H1 (cell line): ENCODE measurements around the gene MSH2. TPM values are rescaled to one million over a fixed set of nuclear protein-coding genes. Genes with fewer than 3 reads are reported as not detected.
A peak's percentile ranks its signal among the peaks of the same experiment; 100 is the strongest.

Source experiments
- CTCF ChIA-PET: fragments of 300-600 bp; sonication (Branson Sonifier 250); formaldehyde crosslinking; loops from one replicate; lab custom pipeline; 2021; ENCODE audit not compliant: partially characterized antibody; lab: Charles Lee
- POLR2A ChIA-PET: fragments of 300-600 bp; sonication (Branson Sonifier 250); formaldehyde crosslinking; loops from one replicate; lab custom pipeline; 2021; ENCODE audit warnings: inconsistent platforms; ENCODE audit not compliant: partially characterized antibody; lab: Charles Lee
- DNase-seq, 2 experiments: peaks; one replicate each; pipeline versions ENCODE4 v3.0.0 to v3.0.0-alpha.2; 2010 to 2022; ENCODE audit warnings: low spot score in 2 of 2, low read depth in 1 of 2, mixed read lengths in 1 of 2
- FAIRE-seq: peaks from 2 replicates; lab custom pipeline; 2011; peaks lifted over from hg19 to GRCh38; lab: Jason Lieb, UNC
- H2AFZ ChIP-seq: 2 replicates; pipeline ENCODE4 v1.8.1; 2012; ENCODE audit warnings: low read length, inconsistent platforms
- H2AK5ac ChIP-seq: 2 replicates; pipeline ENCODE4 v1.6.1; 2013; ENCODE audit warnings: low read depth, low read length
- H2BK120ac ChIP-seq: replicated peaks from 2 replicates; pipeline ENCODE3; 2013; ENCODE audit warnings: low read depth, low read length, inconsistent platforms
- H2BK12ac ChIP-seq: 2 replicates; pipeline ENCODE4 v1.6.1; 2013; ENCODE audit warnings: low read depth, low read length
- H2BK15ac ChIP-seq: 2 replicates; pipeline ENCODE4 v1.6.1; 2013; ENCODE audit warnings: low read length
- H2BK20ac ChIP-seq: 2 replicates; pipeline ENCODE4 v1.6.1; 2013; ENCODE audit warnings: low read length
- H2BK5ac ChIP-seq: 2 replicates; pipeline ENCODE4 v1.6.1; 2013; ENCODE audit warnings: low read depth, low read length
- H3K14ac ChIP-seq: 2 replicates; pipeline ENCODE4 v1.6.1; 2013; ENCODE audit warnings: inconsistent platforms; ENCODE audit not compliant: insufficient read length
- H3K18ac ChIP-seq: 2 replicates; pipeline ENCODE4 v1.6.1; 2013; ENCODE audit warnings: low read length; ENCODE audit errors: extremely low read depth
- H3K23ac ChIP-seq: 2 replicates; pipeline ENCODE4 v1.6.1; 2013; ENCODE audit warnings: inconsistent platforms; ENCODE audit not compliant: insufficient read length
- H3K23me2 ChIP-seq: 2 replicates; pipeline ENCODE4 v1.6.1; 2013; ENCODE audit warnings: low read depth, low read length
- H3K27ac ChIP-seq: 2 replicates; pipeline ENCODE4 v1.6.1; 2011; ENCODE audit warnings: low read depth, low read length, inconsistent platforms
- H3K27me3 ChIP-seq, 4 experiments: replicated peaks in 1 of 4; 1 replicate in 1 of 4; 2 replicates in 3 of 4; pipeline versions ENCODE4 v1.6.1 to v1.8.1; 2011 to 2013; ENCODE audit warnings: low read length in 3 of 4, mild to moderate bottlenecking in 3 of 4, inconsistent platforms in 2 of 4, mixed read lengths in 2 of 4, moderate library complexity in 1 of 4; ENCODE audit not compliant: control insufficient read depth in 3 of 4, insufficient read depth in 3 of 4; ENCODE audit errors: extremely low read depth in 1 of 4
- H3K36me3 ChIP-seq, 4 experiments: 2 replicates each; pipeline versions ENCODE4 v1.6.1 to v1.8.1; 2011 to 2013; ENCODE audit warnings: mild to moderate bottlenecking in 4 of 4, low read length in 3 of 4, moderate library complexity in 2 of 4, control low read depth in 1 of 4, inconsistent platforms in 1 of 4; ENCODE audit not compliant: insufficient read depth in 4 of 4, control insufficient read depth in 2 of 4
- H3K4ac ChIP-seq: replicated peaks from 2 replicates; pipeline ENCODE3; 2013; ENCODE audit warnings: low read length, low read depth, mixed read lengths, inconsistent platforms; ENCODE audit not compliant: insufficient read length
- H3K4me1 ChIP-seq, 4 experiments: replicated peaks in 1 of 4; 1 replicate in 1 of 4; 2 replicates in 3 of 4; pipeline versions ENCODE4 v1.6.1 to v1.8.1; 2011 to 2013; ENCODE audit warnings: low read length in 3 of 4, inconsistent platforms in 2 of 4, mixed read lengths in 1 of 4; ENCODE audit not compliant: insufficient read depth in 4 of 4, control insufficient read depth in 3 of 4
- H3K4me2 ChIP-seq, 2 experiments: 2 replicates each; pipeline versions ENCODE4 v1.6.1 to v1.8.1; 2011 to 2013; ENCODE audit warnings: low read depth in 2 of 2, low read length in 2 of 2, control low read depth in 1 of 2, inconsistent platforms in 1 of 2, mild to moderate bottlenecking in 1 of 2; ENCODE audit not compliant: insufficient read depth in 1 of 2
- H3K4me3 ChIP-seq, 4 experiments: fragments of 200-600, 300-600 bp in 1 of 4; sonication (generic), shearing (Covaris generic), sonication (Bioruptor Twin) in 1 of 4; 2 replicates each; pipeline versions ENCODE4 v1.5.1 to v1.8.1; 2011 to 2016; ENCODE audit warnings: low read length in 4 of 4, low read depth in 3 of 4, control low read depth in 2 of 4, inconsistent platforms in 2 of 4, mild to moderate bottlenecking in 2 of 4, mixed read lengths in 1 of 4, moderate library complexity in 1 of 4; ENCODE audit not compliant: insufficient read depth in 2 of 4; ENCODE audit errors: extremely low read depth in 1 of 4
- H3K56ac ChIP-seq: replicated peaks from 2 replicates; pipeline ENCODE3; 2013; ENCODE audit warnings: low read depth, mild to moderate bottlenecking, mixed read lengths, low read length, inconsistent platforms; ENCODE audit not compliant: insufficient read length
- H3K79me1 ChIP-seq: 2 replicates; pipeline ENCODE4 v1.6.1; 2013; ENCODE audit warnings: low read depth, low read length, control low read depth
- H3K79me2 ChIP-seq, 2 experiments: 2 replicates each; pipeline versions ENCODE4 v1.6.1 to v1.8.1; 2012 to 2013; ENCODE audit warnings: low read length in 2 of 2, mild to moderate bottlenecking in 2 of 2, inconsistent platforms in 1 of 2; ENCODE audit not compliant: insufficient read depth in 2 of 2, control insufficient read depth in 1 of 2
- H3K9ac ChIP-seq, 4 experiments: replicated peaks in 1 of 4; 1 replicate in 1 of 4; 2 replicates in 3 of 4; pipeline versions ENCODE4 v1.6.1 to v1.8.1; 2011 to 2013; ENCODE audit warnings: low read depth in 3 of 4, low read length in 3 of 4, control low read depth in 2 of 4, mild to moderate bottlenecking in 2 of 4, moderate library complexity in 2 of 4, inconsistent platforms in 1 of 4; ENCODE audit errors: extremely low read depth in 1 of 4
- H3K9me3 ChIP-seq, 2 experiments: 2 replicates each; pipeline versions ENCODE4 v1.6.1 to v1.8.1; 2012 to 2013; ENCODE audit warnings: mild to moderate bottlenecking in 2 of 2, moderate library complexity in 2 of 2, control low read depth in 1 of 2, inconsistent platforms in 1 of 2, low read depth in 1 of 2, low read length in 1 of 2, mixed read lengths in 1 of 2; ENCODE audit not compliant: insufficient read depth in 2 of 2
- H4K20me1 ChIP-seq, 2 experiments: replicated peaks in 1 of 2; 2 replicates each; pipeline versions ENCODE3 to v1.8.1; 2011 to 2013; ENCODE audit warnings: inconsistent platforms in 2 of 2, low read length in 2 of 2, mild to moderate bottlenecking in 1 of 2; ENCODE audit not compliant: insufficient read depth in 2 of 2, control insufficient read depth in 1 of 2
- H4K5ac ChIP-seq: 2 replicates; pipeline ENCODE4 v1.6.1; 2013; ENCODE audit warnings: low read length, low read depth, mixed read lengths, inconsistent platforms; ENCODE audit not compliant: insufficient read length
- H4K8ac ChIP-seq: 2 replicates; pipeline ENCODE4 v1.8.0; 2013; ENCODE audit warnings: mild to moderate bottlenecking, moderate library complexity, low read length, inconsistent platforms; ENCODE audit not compliant: insufficient read depth; ENCODE audit errors: extremely low read depth
- H4K91ac ChIP-seq: replicated peaks from 2 replicates; pipeline ENCODE3; 2013; ENCODE audit warnings: low read length, mixed read lengths, inconsistent platforms; ENCODE audit not compliant: insufficient read length
- BACH1 ChIP-seq: IDR thresholded peaks from 2 replicates; pipeline ENCODE4 v1.6.1; 2012; ENCODE audit warnings: low read length, improper control_type of control experiment
- BRCA1 ChIP-seq: IDR thresholded peaks from 2 replicates; pipeline ENCODE4 v1.6.1; 2012; ENCODE audit warnings: low read depth, low read length, improper control_type of control experiment
- HDAC2 ChIP-seq, 2 experiments: fragments of 300-600 bp in 1 of 2; sonication (generic) in 1 of 2; IDR thresholded peaks; 2 replicates each; pipeline ENCODE4 v1.6.1; 2011 to 2012; ENCODE audit warnings: low read depth in 2 of 2, low read length in 2 of 2, mild to moderate bottlenecking in 2 of 2, moderate library complexity in 2 of 2, borderline replicate concordance in 1 of 2, inconsistent platforms in 1 of 2
- JUN ChIP-seq: IDR thresholded peaks from 2 replicates; pipeline ENCODE4 v1.6.1; 2011; ENCODE audit warnings: low read depth, mild to moderate bottlenecking, improper control_type of control experiment, low read length
- JUND ChIP-seq: IDR thresholded peaks from 2 replicates; pipeline ENCODE4 v1.6.1; 2011; ENCODE audit warnings: mild to moderate bottlenecking, improper control_type of control experiment, low read length
- RAD21 ChIP-seq, 2 experiments: IDR thresholded peaks in 1 of 2; conservative IDR thresholded peaks in 1 of 2; 2 replicates each; pipeline ENCODE4 v1.6.1; 2011; ENCODE audit warnings: low read depth in 2 of 2, low read length in 2 of 2, improper control_type of control experiment in 1 of 2, inconsistent platforms in 1 of 2, mild to moderate bottlenecking in 1 of 2, moderate library complexity in 1 of 2
- SAP30 ChIP-seq: fragments of 300-600 bp; sonication (generic); IDR thresholded peaks from 2 replicates; pipeline ENCODE4 v1.7.1; 2012; ENCODE audit warnings: low read length, moderate library complexity, mild to moderate bottlenecking, inconsistent platforms; ENCODE audit not compliant: insufficient read depth, insufficient replicate concordance
- SUZ12 ChIP-seq: fragments of 200-600 bp; sonication (generic); IDR thresholded peaks from 2 replicates; pipeline ENCODE4 v1.6.1; 2012; ENCODE audit warnings: mild to moderate bottlenecking, inconsistent platforms, low read length, moderate library complexity, mixed read lengths
- WGBS, 2 experiments: shearing (Covaris generic) in 1 of 2; methylation state at CpG; one replicate each; pipeline versions ENCODE4 v1.1.6 to v1.1.7; 2013 to 2015; ENCODE audit warnings: low lambda C conversion rate in 2 of 2, mixed read lengths in 2 of 2, inconsistent platforms in 1 of 2, low coverage in 1 of 2, missing lambda C conversion rate in 1 of 2; ENCODE audit not compliant: insufficient replicate concordance in 2 of 2, insufficient coverage in 1 of 2, insufficient read length in 1 of 2; ENCODE audit errors: extremely low coverage in 1 of 2, missing lambda C conversion rate in 1 of 2; 5-methylcytosine and 5-hydroxymethylcytosine counted together
- polyA plus RNA-seq, 7 experiments: library from polyadenylated mRNA; depleted of rRNA in 3 of 7; stranded (reverse) in 5 of 7; unstranded in 2 of 7; fragments of >200 nt in 5 of 7; fragments of 200-250 nt in 2 of 7; gene quantifications; 1 replicate in 5 of 7; 2 replicates in 1 of 7; 4 replicates in 1 of 7; pipeline versions ENCODE4 v1.2.1 to v1.2.3, GENCODE V29; 2011 to 2013; ENCODE audit warnings: missing spikeins in 2 of 7, mixed read lengths in 2 of 7
- total RNA-seq: library from RNA; stranded (reverse); fragmentation: NEBNext Ultra II Directional; extraction: Animal tissue kit (Norgen Biotek cat#: 25700); gene quantifications from 2 replicates; pipeline ENCODE4 v1.2.1, GENCODE V29; 2021
- TF ChIP-seq, protein P1 (sequence below), 3 experiments: IDR thresholded peaks; 1 replicate in 2 of 3; 2 replicates in 1 of 3; pipeline versions ENCODE4 v1.5.1 to v1.6.1; 2011; ENCODE audit warnings: low read length in 3 of 3, mild to moderate bottlenecking in 3 of 3, inconsistent platforms in 2 of 3, low read depth in 1 of 3, moderate library complexity in 1 of 3; ENCODE audit not compliant: insufficient read depth in 1 of 3; ENCODE audit errors: control extremely low read depth in 1 of 3

The MSH2 gene
- total and polyA plus RNA-seq, 2 of the 8 experiments (the other 6 are each of a cell fraction or from before 2014, with no cell fraction given) = 64.1 to 228 TPM

DNA sequence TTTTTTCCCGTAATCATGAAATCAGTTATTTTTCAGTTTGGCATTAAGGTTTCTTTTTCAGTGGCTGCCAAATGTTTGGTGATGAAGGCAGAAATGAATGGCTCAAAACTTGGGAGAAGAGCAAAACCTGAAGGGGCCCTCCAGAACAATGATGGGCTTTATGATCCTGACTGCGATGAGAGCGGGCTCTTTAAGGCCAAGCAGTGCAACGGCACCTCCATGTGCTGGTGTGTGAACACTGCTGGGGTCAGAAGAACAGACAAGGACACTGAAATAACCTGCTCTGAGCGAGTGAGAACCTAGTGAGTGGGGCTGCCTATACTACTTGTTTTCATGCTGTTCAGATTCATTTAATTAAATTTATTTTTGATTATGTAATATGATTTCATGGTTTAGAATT lies 29.2 kb upstream of the MSH2 start:
- Histone ChIP-seq H3K9me3 (no peaks in the 10 kb centered on the region), H4K91ac (no peak overlapping the region), H4K5ac (no peak overlapping the region), H3K23me2 (peaks cover 4% of the 10 kb centered on the region; the same call in 1 of the 2 replicates), H3K36me3 (peaks cover 8 to 58% (median 36%) of the 10 kb centered on the region in 4 experiments), H2BK15ac (no peak overlapping the region), H2BK120ac (no peak overlapping the region), H3K79me1 (no peaks in the 10 kb centered on the region), H3K4me1 (peaks cover 0 to 3% (median 0%) of the 10 kb centered on the region in 4 experiments; a peak in 1 of 7 replicates), H3K14ac (no peak overlapping the region), H3K9ac (no peak overlapping the region), H4K20me1 (peaks cover 12 to 18% of the 10 kb centered on the region in 2 experiments), H3K4me2 (no peak overlapping the region), H2AK5ac (no peak overlapping the region), H2BK12ac (no peak overlapping the region), H2BK20ac (no peak overlapping the region), H2AFZ (no peak overlapping the region), H3K4me3 (no peak overlapping the region), H3K4ac (no peak overlapping the region), H2BK5ac (no peak overlapping the region), H3K27me3 (peaks cover 0 to 6% (median 2%) of the 10 kb centered on the region in 4 experiments; a peak in 2 of 7 replicates), H4K8ac (no peak overlapping the region), H3K27ac (no peak overlapping the region), H3K23ac (no peak overlapping the region), H3K56ac (no peak overlapping the region), H3K18ac (no peak overlapping the region), H3K79me2 (peaks cover 0 to 44% of the 10 kb centered on the region in 2 experiments; a peak in 3 of 4 replicates)
- 91% methylated on average over 5 of the region's 5 CpGs; no CpG with 5 or more reads in 1 of the 2 experiments for WGBS, 2 experiments
- ChIA-PET POLR2A (interaction anchor here (1.0 to 1.3 kb wide), 2 partner anchors 30 to 39 kb away, joined by 3 to 7 read pairs; no protein-coding TSS in a partner anchor), CTCF (interaction anchor here (0.8 to 6.5 kb wide), 11 partner anchors 13 to 385 kb away, joined by 3 to 97 read pairs (median 3); no protein-coding TSS in a partner anchor)
- FAIRE-seq = no peak
- DNase-seq = no peak
- TF ChIP-seq JUN (no peak), RAD21 (IDR thresholded peaks at IDR 0.05 in 1 of 2, conservative IDR thresholded peaks at IDR 0.05 in 1 of 2; ENCODE audit: low read depth in 2 of 2, low read length in 2 of 2) (peak; percentile 84 to 88), JUND (no peak), HDAC2 (IDR thresholded peaks at IDR 0.05; ENCODE audit: borderline replicate concordance in 1 of 2, low read depth in 2 of 2, low read length in 2 of 2) (no peak), SAP30 (no peak), SUZ12 (no peak), BACH1 (no peak), BRCA1 (no peak)
- TF ChIP-seq, protein P1, sequence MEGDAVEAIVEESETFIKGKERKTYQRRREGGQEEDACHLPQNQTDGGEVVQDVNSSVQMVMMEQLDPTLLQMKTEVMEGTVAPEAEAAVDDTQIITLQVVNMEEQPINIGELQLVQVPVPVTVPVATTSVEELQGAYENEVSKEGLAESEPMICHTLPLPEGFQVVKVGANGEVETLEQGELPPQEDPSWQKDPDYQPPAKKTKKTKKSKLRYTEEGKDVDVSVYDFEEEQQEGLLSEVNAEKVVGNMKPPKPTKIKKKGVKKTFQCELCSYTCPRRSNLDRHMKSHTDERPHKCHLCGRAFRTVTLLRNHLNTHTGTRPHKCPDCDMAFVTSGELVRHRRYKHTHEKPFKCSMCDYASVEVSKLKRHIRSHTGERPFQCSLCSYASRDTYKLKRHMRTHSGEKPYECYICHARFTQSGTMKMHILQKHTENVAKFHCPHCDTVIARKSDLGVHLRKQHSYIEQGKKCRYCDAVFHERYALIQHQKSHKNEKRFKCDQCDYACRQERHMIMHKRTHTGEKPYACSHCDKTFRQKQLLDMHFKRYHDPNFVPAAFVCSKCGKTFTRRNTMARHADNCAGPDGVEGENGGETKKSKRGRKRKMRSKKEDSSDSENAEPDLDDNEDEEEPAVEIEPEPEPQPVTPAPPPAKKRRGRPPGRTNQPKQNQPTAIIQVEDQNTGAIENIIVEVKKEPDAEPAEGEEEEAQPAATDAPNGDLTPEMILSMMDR (IDR thresholded peaks at IDR 0.05; ENCODE audit: control extremely low read depth in 1 of 3, insufficient read depth in 1 of 3, low read depth in 1 of 3, low read length in 3 of 3) = peak; percentile 62 to 70 (median 63)
